ENCODE results near the gene AKAP1. TPM values are rescaled to one million over a fixed set of nuclear protein-coding genes. Genes with fewer than 3 reads are reported as not detected.
A peak's percentile ranks its signal among the peaks of the same experiment; 100 is the strongest.

The AKAP1 gene
- total RNA-seq, 1 donor from 2014 or later, result 21.5 TPM

GRCh38 chr17:57085448-57086068 lies 512 bp downstream of the AKAP1 start:
- Mint-ChIP-seq H3K4me1 (peaks cover 20% of the 10 kb centered on the region), H3K9me3 (no peaks in the 10 kb centered on the region), H3K36me3 (ENCODE audit: low read depth) (no peaks in the 10 kb centered on the region), H3K27ac (ENCODE audit: unreplicated experiment) (no peak overlapping the region), H3K27me3 (ENCODE audit: low read depth) (peaks cover 24% of the 10 kb centered on the region), H3K4me3 (peak overlapping the region; percentile 82)
- peak; percentile 33 for TF ChIP-seq CTCF (conservative IDR thresholded peaks at IDR 0.05)
- peak; percentile 58 for DNase-seq (ENCODE audit: low read depth, low spot score)

GRCh38 chr17:57086069-57086930 lies 1.3 kb downstream of the AKAP1 start:
- no peaks in the 10 kb centered on the region for H3K9me3 Mint-ChIP-seq
- no peak overlapping the region for H3K27ac Mint-ChIP-seq (ENCODE audit: unreplicated experiment)
- peak overlapping the region; percentile 88 for H3K4me3 Mint-ChIP-seq
- peak; percentile 9 for DNase-seq (ENCODE audit: low read depth, low spot score)
- H3K36me3 Mint-ChIP-seq (ENCODE audit: low read depth), result no peaks in the 10 kb centered on the region
- no peak for TF ChIP-seq CTCF (conservative IDR thresholded peaks at IDR 0.05)
- peaks cover 20% of the 10 kb centered on the region for H3K4me1 Mint-ChIP-seq
- peaks cover 24% of the 10 kb centered on the region for H3K27me3 Mint-ChIP-seq (ENCODE audit: low read depth)

- peaks cover 20% of the 10 kb centered on the region for H3K27me3 Mint-ChIP-seq (ENCODE audit: low read depth)
- no peaks in the 10 kb centered on the region for H3K9me3 Mint-ChIP-seq
- peak overlapping the region; percentile 88 for H3K4me3 Mint-ChIP-seq
- no peaks in the 10 kb centered on the region for H3K36me3 Mint-ChIP-seq (ENCODE audit: low read depth)
- no peak for DNase-seq (ENCODE audit: low read depth, low spot score)
- TF ChIP-seq CTCF (conservative IDR thresholded peaks at IDR 0.05), result no peak
- no peak overlapping the region for H3K27ac Mint-ChIP-seq (ENCODE audit: unreplicated experiment)
- peaks cover 20% of the 10 kb centered on the region for H3K4me1 Mint-ChIP-seq
Measured at GRCh38 chr17:57088298-57088697, 3.3 kb downstream of the AKAP1 start.

- no peak overlapping the region for H3K4me3 Mint-ChIP-seq
- peaks cover 17% of the 10 kb centered on the region for H3K4me1 Mint-ChIP-seq
- no peaks in the 10 kb centered on the region for H3K36me3 Mint-ChIP-seq (ENCODE audit: low read depth)
- no peak for DNase-seq (ENCODE audit: low read depth, low spot score)
- TF ChIP-seq CTCF (conservative IDR thresholded peaks at IDR 0.05), result no peak
- no peaks in the 10 kb centered on the region for H3K9me3 Mint-ChIP-seq
- H3K27ac Mint-ChIP-seq (ENCODE audit: unreplicated experiment), result no peak overlapping the region
- peaks cover 20% of the 10 kb centered on the region for H3K27me3 Mint-ChIP-seq (ENCODE audit: low read depth)
Measured at GRCh38 chr17:57089391-57089790, 4.3 kb downstream of the AKAP1 start.

GRCh38 chr17:57090560-57091185 lies 5.6 kb downstream of the AKAP1 start:
- no peak for TF ChIP-seq CTCF (conservative IDR thresholded peaks at IDR 0.05)
- Mint-ChIP-seq H3K27ac (ENCODE audit: unreplicated experiment) (no peak overlapping the region), H3K4me3 (peak overlapping the region; percentile 11), H3K9me3 (no peaks in the 10 kb centered on the region), H3K36me3 (ENCODE audit: low read depth) (no peaks in the 10 kb centered on the region), H3K27me3 (ENCODE audit: low read depth) (peaks cover 20% of the 10 kb centered on the region), H3K4me1 (peaks cover 15% of the 10 kb centered on the region)
- DNase-seq (ENCODE audit: low read depth, low spot score), result no peak

All from neural crest cell (in vitro differentiated cells).